HepG2 (cell line): ENCODE results near the gene CTAGE9.

Experiments
- CTCF ChIP-seq: sonication (generic); formaldehyde crosslinking; IDR thresholded peaks from 2 replicates; pipeline ENCODE4 v1.5.0; 2020; ENCODE audit warnings: mild to moderate bottlenecking, missing genetic modification reagents, moderate library complexity
- EZH2 ChIP-seq: conservative IDR thresholded peaks from 2 replicates; pipeline ENCODE4 v1.6.1; 2012; ENCODE audit warnings: mild to moderate bottlenecking, low read depth, low read length, moderate library complexity
- JUND ChIP-seq: sonication (generic); formaldehyde crosslinking; IDR thresholded peaks from 2 replicates; pipeline ENCODE4 v1.8.0; 2022; ENCODE audit warnings: mild to moderate bottlenecking, missing genetic modification reagents
- NCOA1 ChIP-seq: sonication (generic); formaldehyde crosslinking; IDR thresholded peaks from 2 replicates; pipeline ENCODE4 v1.9.0; 2021; ENCODE audit warnings: missing genetic modification reagents
- NFE2L2 ChIP-seq: fragments of 150-350 bp; IDR thresholded peaks from 2 replicates; pipeline ENCODE4 v1.6.1; 2014; ENCODE audit warnings: low read length
- ZNF280D ChIP-seq: sonication (generic); formaldehyde crosslinking; IDR thresholded peaks from 2 replicates; pipeline ENCODE4 v1.5.1; 2020; ENCODE audit warnings: mild to moderate bottlenecking, missing genetic modification reagents

- TF ChIP-seq CTCF (CRISPR knock-in tag) (no peak), NCOA1 (CRISPR knock-in tag) (no peak), ZNF280D (CRISPR knock-in tag) (no peak), EZH2 (no peak), JUND (CRISPR knock-in tag) (no peak), NFE2L2 (no peak)
These were observed 48.1 kb upstream of the CTAGE9 start for GRCh38 chr6:131758920-131759319.
